NB4 (cell line): ENCODE data around the gene CDK5RAP3.

Experiments
- DNase-seq: peaks from one replicate; pipeline ENCODE4 v3.0.0; 2010; ENCODE audit warnings: low read depth
- H3K4me3 ChIP-seq: one replicate; pipeline ENCODE4 v1.5.1; 2011; ENCODE audit warnings: mild to moderate bottlenecking, low read depth, low read length, moderate library complexity
- CTCF ChIP-seq: IDR thresholded peaks from one replicate; pipeline ENCODE4 v1.5.1; 2012; ENCODE audit warnings: low read depth, low read length
- MAX ChIP-seq: IDR thresholded peaks from 2 replicates; pipeline ENCODE4 v1.6.1; 2011; ENCODE audit warnings: low read depth, low read length
- MYC ChIP-seq: IDR thresholded peaks from 2 replicates; pipeline ENCODE4 v1.6.1; 2011; ENCODE audit warnings: low read depth, low read length
- POLR2A ChIP-seq: IDR thresholded peaks from 2 replicates; pipeline ENCODE4 v1.6.1; 2011; ENCODE audit warnings: mild to moderate bottlenecking; ENCODE audit not compliant: insufficient read length; ENCODE audit errors: extremely low read depth

The CDK5RAP3 gene

GRCh38 chr17:47950448-47950847 lies 20.5 kb upstream of the CDK5RAP3 start:
- DNase-seq: no peak
- no peak for TF ChIP-seq MYC
- no peak overlapping the region for H3K4me3 ChIP-seq

GRCh38 chr17:47952171-47953021 lies 18.5 kb upstream of the CDK5RAP3 start:
- H3K4me3 ChIP-seq: no peak overlapping the region
- TF ChIP-seq CTCF (no peak), MYC (no peak), MAX (no peak), POLR2A (no peak)
- no peak for DNase-seq

GRCh38 chr17:47953909-47954308 lies 17.0 kb upstream of the CDK5RAP3 start:
- H3K4me3 ChIP-seq: no peak overlapping the region
- no peak for TF ChIP-seq POLR2A
- TF ChIP-seq MAX: no peak
- no peak for TF ChIP-seq MYC
- no peak for TF ChIP-seq CTCF
- DNase-seq: no peak

GRCh38 chr17:47955497-47956461 lies 15.1 kb upstream of the CDK5RAP3 start:
- no peak for DNase-seq

GRCh38 chr17:47956791-47957590 lies 13.9 kb upstream of the CDK5RAP3 start:
- no peak overlapping the region for H3K4me3 ChIP-seq
- DNase-seq: peak; percentile 60
- TF ChIP-seq MYC: no peak
- TF ChIP-seq MAX: no peak
- TF ChIP-seq POLR2A: no peak
- no peak for TF ChIP-seq CTCF

More at GRCh38 chr17:47955497-47956461, 15.1 kb upstream of the CDK5RAP3 start:
- TF ChIP-seq MYC (no peak), MAX (no peak), CTCF (no peak), POLR2A (no peak)
- no peak overlapping the region for H3K4me3 ChIP-seq
